ENCODE data around the gene TROAP.
A peak's percentile ranks its signal among the peaks of the same experiment; 100 is the strongest.
"Not testable (repeated sequence)": the region's sequence is repeated elsewhere in the genome, so short reads cannot be mapped to it uniquely, and the experiment has no call there.

The TROAP gene

DNA sequence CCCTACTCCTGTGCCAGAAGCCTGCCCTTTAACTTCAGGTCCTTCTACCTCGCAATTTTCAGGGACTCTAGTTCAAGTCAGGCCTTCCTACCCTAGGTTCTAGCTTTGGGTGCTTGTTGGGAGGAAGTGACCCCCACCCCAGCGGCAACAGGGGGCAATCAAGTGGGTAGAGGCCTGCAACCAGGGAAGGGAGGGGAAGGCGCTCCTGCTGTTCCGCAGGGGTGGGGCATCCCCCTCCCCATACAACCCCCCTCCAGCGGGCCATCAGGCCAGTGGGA is 28.3 kb upstream of the TROAP start:
- no peak for DNase-seq

DNA sequence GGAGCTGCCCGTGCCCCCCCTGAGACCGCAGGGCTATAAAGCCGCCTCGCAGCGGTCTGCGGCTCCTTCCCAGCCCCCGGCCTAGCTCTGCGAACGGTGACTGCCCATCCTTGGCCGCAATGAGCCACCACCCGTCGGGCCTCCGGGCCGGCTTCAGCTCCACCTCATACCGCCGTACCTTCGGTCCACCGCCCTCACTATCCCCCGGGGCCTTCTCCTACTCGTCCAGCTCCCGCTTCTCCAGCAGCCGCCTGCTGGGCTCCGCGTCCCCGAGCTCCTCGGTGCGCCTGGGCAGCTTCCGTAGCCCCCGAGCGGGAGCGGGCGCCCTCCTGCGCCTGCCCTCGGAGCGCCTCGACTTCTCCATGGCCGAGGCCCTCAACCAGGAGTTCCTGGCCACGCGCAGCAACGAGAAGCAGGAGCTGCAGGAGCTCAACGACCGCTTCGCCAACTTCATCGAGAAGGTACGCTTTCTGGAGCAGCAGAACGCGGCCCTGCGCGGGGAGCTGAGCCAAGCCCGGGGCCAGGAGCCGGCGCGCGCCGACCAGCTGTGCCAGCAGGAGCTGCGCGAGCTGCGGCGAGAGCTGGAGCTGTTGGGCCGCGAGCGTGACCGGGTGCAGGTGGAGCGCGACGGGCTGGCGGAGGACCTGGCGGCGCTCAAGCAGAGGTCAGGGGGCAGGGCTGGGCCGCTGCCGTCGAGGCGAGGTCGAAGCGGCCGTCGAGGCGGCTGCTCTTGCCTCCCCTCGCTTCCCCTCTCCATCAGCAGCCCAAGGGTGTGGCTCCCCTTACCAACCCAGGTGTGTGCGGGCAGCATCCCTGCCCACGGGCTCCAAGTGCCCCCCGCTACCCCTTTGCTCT is 27.7 kb upstream of the TROAP start, which contains the start of gene PRPH:
Gene PRPH, plus strand, starts transcription at position 66 of the 855 bp plus-strand sequence. Its CDS starts 54 bp downstream, at position 120.
- DNase-seq = no peak

DNA sequence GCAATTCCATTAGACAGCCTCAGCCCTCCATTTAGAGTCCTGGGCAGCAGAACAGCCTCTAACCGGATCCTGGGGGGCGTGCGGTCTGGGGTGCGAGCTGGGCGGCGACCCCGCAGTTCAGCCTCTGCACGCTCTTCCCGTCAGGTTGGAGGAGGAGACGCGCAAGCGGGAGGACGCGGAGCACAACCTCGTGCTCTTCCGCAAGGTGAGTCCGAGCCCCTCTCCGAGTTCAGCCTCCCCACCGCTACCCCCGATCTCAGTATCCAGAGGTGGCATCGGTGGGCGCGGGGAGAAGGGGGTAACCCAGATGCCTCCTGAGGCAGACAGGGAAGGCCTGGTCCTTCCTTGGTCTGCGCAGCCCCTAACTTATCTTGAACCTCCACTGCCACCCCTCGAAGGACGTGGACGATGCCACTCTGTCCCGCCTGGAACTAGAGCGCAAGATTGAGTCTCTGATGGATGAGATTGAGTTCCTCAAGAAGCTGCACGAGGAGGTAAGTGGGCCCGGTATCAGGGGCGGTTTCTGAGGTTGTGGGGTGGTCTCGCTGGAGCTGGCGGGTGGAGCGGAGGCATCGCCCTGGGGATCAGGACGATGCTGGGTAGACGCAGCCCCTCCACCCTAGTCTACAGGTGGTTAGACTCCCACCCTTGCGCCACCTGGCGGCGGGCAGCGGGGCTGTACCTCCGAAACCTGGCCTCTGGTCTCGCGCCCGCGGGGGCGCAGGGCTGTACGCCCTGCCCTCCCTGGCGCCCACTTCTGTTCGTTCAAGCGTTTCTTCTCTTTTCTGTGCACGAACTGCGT is 26.8 kb upstream of the TROAP start:
- peak; percentile 53 for DNase-seq

DNA sequence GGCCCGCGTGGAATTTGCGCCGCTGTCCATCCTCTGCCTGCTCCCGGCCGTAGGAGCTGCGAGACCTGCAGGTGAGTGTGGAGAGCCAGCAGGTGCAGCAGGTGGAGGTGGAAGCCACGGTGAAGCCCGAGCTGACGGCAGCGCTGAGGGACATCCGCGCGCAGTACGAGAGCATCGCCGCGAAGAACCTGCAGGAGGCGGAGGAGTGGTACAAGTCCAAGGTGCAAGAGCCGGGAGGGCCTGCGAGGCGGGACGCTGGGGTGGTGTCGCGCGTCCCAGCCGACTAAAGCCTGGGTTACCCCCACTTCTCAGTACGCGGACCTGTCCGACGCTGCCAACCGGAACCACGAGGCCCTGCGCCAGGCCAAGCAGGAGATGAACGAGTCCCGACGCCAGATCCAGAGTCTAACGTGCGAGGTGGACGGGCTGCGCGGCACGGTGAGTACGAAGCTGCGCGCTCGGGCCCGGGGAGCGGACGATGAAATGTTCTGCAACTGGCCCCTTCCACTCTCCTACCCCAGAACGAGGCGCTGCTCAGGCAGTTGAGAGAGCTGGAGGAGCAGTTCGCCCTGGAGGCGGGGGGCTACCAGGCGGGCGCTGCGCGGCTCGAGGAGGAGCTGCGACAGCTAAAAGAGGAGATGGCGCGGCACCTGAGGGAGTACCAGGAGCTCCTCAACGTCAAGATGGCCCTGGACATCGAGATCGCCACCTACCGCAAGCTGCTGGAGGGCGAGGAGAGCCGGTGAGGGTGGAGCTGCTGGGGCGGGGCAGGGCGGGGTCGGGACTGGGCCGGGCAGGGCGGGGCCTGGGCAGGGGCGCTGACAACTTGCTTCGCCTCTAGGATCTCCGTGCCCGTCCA is 26.0 kb upstream of the TROAP start:
- peak; percentile 65 for DNase-seq

DNA sequence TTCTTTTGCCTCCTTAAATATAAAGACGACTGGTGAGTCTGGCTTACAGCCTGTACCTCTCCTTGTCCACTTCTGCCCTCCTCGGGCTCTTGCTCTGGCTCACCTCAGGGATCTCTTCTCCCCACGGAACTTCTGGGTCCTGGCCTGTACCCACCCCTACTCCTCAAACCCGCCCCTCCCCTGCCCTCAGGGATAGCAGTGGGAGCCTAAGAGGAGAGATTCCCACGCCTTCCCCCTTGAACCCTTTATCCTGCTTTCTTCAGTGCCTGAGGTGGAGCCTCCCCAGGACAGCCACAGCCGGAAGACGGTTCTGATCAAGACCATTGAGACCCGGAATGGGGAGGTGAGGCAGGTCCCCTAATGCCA is 25.4 kb upstream of the TROAP start:
- DNase-seq = no peak

DNA sequence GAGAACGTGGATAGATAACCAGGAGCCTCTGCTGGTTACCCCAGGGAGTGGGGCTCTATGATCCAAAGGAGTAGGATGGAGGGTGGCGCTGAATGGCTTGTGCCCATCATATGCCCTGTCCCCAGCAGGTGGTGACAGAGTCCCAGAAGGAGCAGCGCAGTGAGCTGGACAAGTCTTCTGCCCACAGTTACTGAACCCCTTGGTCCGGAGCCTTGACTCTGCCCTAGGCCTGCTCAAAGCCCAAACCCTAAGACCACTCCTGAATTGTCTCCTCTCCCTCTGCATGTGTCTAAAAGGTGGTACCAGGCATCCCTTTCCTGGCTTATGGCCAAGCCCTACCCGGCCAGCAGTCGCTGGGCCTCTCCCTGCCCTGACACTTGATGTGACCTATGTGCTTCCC is 24.9 kb upstream of the TROAP start:
- no peak for DNase-seq

DNA sequence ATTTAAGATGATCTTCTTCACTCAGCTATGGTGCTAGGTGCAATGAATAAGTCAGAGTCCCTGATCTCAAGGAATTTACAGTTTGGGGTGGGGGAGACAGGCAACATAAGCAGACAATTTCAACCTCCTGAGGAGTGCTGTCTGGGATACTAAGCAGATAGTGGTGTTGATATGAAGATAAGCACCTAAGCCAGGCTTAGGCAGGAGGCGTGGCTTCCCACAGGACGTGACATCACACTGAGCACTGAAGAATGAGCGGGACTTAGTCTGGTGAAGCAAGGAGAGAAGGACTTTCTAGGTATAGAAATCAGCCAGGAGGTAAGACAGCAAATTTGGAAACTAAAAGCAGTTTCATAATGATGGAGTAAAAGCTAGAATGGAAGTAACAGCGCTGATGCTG is 21.3 kb upstream of the TROAP start:
- DNase-seq = no peak

DNA sequence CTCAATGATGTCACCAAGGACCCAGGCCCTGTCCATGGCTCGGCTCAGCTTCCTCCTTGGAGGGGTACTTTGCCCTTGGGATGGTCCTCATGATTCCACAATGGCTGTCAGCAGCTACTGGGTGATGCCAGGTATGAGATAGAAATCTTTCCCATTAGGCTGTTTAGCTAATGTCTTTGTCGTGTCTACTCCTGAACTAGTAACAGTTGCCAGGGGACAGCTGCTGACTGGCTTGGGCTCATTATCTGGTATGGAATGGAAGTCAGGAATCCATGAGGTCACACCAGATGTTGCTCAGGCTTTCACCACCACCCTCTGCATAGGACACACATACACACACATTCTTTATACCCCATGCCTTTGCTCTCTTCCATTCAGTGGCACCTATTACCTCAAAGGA is 18.9 kb upstream of the TROAP start:
- no peak for DNase-seq

DNA sequence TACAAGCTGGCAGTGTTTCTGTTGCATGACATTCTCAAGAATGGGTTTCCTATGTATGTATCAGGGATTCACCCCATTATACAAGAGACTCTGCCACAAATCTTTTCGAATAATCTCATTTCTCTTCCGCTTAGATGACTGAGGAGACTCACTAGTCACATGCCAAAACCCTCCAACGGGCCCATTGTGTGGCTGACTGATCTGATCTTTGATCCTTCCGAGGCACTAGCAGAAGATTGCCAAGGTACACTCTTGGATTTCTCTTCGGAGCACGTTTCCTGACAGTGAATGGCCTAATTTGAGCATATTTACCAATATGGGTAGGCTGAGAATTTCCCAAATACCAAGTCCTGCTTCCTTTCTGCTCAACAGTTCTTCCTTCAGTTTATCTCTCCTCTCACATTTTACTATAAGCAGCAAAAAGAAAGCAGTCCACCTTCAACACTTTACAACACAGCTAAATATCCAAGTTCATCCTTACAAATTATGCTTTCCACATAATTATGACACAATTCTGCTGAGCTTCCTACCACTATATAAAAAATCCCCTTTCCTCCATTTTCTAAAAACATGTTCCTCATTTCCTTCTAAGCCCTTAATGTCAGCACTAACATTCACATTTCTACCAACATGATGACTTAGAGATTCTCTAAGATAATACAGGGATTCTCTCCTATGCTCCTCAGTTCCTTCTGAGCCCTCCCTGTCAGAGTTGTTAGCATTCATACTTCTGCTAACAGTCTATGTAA is 17.1 kb upstream of the TROAP start:
- DNase-seq = no peak

DNA sequence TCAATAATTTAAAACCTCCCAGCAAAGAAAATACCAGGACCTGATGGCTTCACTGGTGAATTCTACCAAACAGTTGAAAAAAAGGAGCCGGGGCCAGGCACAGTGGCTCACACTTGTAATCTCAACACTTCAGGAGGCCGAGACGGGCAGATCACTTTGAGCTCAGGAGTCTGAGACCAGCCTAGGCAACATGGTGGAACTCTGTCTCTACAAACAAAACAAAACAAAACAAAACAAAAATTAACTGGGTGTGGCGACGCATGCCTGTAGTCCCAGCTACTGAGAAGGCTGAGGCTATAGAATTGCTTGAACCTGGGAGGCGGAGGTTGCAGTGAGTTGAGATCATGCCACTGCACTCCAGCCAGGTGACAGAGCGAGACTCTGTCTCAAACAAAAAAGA is 13.7 kb upstream of the TROAP start:
- no peak for DNase-seq

DNA sequence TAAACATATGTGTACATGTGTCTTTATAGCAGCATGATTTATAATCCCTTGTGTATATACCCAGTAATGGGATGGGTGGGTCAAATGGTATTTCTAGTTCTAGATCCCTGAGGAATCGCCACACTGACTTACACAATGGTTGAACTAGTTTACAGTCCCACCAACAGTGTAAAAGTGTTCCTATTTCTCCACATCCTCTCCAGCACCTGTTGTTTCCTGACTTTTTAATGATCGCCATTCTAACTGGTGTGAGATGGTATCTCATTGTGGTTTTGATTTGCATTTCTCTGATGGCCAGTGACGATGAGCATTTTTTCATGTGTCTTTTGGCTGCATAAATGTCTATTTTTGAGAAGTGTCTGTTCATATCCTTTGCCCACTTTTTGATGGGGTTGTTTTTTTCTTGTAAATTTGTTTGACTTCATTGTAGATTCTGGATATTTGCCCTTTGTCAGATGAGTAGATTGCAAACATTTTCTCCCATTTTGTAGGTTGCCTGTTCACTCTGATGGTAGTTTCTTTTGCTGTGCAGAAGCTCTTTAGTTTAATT is 12.5 kb upstream of the TROAP start:
- DNase-seq = not testable (repeated sequence)

DNA sequence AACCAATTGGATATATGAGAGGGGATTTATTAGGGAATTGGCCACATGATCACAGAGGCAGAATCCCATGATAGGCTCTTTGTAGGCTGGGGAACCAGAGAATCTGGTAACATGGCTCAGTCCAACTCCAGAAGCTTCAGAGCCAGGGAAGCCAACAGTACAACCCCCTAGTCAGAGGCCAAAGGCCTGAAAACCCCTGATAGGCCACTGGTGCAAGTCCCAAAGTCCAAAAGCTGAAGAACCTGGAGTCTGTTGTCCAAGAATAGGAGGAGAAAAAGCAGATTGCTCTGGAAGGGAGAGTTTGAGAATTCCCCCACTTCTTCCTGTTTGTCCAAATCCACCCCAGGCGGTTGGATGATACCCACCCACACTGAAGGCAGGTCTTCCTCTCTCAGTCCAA is 8.2 kb upstream of the TROAP start:
- no peak for DNase-seq

DNA sequence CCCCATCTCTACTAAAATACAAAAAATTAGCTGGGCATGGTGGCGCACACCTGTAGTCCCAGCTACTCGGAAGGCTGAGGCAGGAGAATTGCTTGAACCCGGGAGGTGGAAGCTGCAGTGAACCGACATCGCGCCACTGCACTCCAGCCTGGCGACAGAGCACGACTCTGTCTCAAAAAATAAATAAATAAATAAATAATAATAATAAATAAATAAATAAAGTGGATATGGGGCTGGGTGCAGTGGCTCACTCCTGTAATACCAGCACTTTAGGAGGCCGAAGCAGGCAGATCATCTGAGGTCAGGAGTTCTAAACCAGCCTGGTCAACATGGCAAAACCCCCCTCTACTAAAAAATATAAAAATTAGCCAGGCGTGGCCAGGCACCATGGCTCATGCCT is 5.9 kb upstream of the TROAP start:
- DNase-seq = not testable (repeated sequence)

DNA sequence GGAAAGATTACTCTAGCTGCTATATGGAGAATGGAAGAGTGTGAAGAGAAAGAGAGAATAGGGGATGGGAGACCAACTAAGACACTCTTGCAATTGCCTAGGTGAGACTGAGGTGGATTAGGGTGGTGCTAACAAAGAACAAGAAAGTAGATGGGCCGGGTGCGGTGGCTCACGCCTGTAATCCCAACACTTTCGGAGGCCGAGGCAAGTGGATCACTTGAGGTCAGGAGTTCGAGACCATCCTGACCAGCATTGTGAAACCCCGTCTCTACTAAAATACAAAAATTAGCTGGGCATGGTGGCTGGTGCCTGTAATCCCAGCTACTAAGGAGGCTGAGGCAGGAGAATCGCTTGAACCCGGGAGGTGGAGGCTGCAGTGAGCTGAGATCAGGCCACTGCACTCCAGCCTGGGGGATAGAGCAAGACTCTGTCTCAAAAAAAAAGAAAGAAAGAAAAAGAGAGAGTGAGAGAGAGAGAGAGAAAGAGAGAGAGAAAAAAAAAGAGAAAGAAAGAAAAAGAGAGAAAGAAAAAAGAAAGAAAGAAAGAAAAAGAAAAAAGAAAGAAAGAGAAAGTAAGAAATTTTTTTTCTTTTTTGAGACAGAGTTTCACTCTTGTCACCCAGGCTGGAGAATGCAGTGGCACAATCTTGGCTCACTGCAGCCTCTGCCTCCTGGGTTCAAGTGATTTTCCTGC is 2.5 kb upstream of the TROAP start:
- DNase-seq = not testable (repeated sequence)

DNA sequence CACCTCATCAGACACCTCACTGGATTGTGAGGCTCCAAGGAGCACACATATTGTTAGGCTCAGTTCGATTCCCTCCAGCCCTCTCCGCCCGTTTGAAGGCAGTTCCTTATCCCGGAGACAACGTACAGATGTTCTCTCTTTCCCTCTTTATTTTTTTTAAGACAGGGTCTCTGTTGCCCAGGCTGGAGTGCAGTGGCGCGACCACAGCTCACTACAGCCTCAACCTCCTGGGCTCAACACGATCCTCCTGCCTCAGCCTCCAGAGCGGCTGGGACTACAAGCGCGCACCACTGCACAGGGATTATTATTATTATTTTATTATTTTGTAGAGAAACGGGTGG is 718 bp upstream of the TROAP start:
- DNase-seq = no peak

DNA sequence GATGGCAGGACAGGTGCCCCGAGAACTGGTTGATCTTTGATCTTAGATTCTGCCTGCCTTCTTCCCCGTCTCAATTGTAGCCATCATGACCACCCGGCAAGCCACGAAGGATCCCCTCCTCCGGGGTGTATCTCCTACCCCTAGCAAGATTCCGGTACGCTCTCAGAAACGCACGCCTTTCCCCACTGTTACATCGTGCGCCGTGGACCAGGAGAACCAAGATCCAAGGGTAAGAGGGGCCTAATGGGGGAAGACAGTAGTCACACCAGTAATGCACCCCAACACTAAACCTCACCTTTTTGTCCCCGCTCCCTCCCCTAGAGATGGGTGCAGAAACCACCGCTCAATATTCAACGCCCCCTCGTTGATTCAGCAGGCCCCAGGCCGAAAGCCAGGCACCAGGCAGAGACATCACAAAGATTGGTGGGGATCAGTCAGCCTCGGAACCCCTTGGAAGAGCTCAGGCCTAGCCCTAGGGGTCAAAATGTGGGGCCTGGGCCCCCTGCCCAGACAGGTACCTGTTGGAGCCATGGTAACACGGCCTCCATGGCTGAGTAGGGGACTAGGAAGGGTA is 556 bp downstream of the TROAP start:
- no peak for DNase-seq

DNA sequence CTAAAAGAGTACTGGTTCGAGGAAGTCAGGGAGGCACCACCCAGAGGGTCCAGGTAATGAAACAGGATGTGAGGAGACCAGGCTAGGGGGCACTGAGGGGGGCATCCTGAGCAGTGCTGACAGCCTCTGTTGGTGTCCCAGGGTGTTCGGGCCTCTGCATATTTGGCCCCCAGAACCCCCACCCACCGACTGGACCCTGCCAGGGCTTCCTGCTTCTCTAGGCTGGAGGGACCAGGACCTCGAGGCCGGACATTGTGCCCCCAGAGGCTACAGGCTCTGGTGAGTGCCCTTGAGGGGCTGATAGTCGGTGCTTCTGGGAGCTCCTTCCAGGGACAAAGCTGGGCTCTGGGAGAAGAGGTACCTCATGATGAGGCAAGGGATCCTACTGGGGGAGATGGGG is 2.6 kb downstream of the TROAP start:
- no peak for DNase-seq

DNA sequence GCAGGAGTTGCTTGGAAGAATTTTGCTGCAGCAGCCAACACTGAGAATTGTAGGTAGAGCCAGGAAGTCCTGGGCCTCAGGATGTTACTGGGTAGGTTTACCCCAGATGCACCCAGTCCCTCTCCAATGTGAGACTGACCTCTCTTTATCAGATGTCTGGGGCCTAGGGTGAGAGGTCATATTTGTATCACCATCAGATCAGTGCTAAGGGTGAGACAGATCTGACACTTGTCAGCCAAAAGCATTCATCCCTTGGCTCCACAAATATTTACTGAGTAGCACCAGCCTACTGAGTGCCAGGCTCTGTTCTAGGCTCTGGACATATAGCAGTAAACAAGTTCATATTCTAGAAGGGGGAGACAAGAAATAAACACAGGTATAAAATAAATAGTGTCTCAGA is 4.3 kb downstream of the TROAP start:
- no peak for DNase-seq

DNA sequence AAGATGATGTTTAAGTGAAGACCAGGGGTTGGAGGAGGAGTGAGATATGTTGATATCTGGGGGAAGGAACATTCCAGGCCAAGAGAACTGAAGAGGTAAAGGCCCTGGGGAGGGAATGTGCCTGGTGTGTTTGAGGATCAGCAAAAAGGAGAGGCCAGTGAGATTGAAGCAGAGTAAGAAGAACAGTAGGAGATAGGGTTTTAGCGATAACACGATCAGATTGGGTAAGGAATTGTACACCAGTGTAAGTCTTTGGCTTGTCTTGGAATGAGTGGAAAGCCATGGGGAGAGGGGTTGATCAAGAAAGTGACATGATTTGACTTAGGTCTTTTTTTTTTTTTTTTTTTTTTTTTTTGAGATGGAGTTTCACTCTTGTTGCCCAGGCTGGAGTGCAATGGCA is 4.8 kb downstream of the TROAP start:
- no peak for DNase-seq

DNA sequence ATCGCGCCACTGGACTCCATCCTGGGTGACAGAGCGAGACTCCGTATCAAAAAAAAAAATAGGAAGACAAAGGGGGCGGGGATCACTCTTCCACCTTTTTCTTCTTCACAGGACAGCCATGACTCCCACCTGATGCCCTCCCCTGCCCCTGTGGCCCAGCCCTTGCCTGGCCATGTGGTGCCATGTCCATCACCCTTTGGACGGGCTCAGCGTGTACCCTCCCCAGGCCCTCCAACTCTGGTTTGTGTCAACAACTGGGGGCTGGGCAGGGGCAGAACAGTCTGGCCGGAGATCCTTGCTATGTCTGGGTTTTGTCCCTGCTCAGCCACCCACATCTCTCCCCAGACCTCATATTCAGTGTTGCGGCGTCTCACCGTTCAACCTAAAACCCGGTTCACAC is 5.8 kb downstream of the TROAP start:
- DNase-seq = no peak

DNA sequence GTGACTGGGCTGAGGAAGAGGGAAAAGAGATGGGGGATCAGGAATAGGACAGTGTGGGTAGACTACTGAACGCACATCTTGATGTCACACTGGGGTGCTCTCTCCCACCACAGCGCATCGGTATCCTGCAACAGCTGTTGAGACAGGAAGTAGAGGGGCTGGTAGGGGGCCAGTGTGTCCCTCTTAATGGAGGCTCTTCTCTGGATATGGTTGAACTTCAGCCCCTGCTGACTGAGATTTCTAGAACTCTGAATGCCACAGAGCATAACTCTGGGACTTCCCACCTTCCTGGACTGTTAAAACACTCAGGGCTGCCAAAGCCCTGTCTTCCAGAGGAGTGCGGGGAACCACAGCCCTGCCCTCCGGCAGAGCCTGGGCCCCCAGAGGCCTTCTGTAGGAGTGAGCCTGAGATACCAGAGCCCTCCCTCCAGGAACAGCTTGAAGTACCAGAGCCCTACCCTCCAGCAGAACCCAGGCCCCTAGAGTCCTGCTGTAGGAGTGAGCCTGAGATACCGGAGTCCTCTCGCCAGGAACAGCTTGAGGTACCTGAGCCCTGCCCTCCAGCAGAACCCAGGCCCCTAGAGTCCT is 7.1 kb downstream of the TROAP start:
- no peak for DNase-seq
